GM19438 (cell line): Measurements from ENCODE around the gene TOGARAM2.

Experiments used
- ATAC-seq: cut with Tn5 transposase; IDR thresholded peaks from one replicate; pipeline ENCODE4 v1.9.1; 2021; ENCODE audit warnings: low read depth; ENCODE audit not compliant: unreplicated experiment

The TOGARAM2 gene

GRCh38 chr2:29016504-29016903 is 35.4 kb downstream of the TOGARAM2 start:
- no peak for ATAC-seq

GRCh38 chr2:29017716-29018435 is 36.8 kb downstream of the TOGARAM2 start:
- no peak for ATAC-seq

GRCh38 chr2:29021886-29022285 is 40.8 kb downstream of the TOGARAM2 start:
- no peak for ATAC-seq

GRCh38 chr2:29022679-29023078 is 41.6 kb downstream of the TOGARAM2 start:
- ATAC-seq: no peak

- no peak for ATAC-seq
These were observed 42.1 kb downstream of the TOGARAM2 start for GRCh38 chr2:29023188-29023587.

GRCh38 chr2:29024882-29025430 is 43.9 kb downstream of the TOGARAM2 start:
- ATAC-seq: no peak

GRCh38 chr2:29025711-29026110 is 44.6 kb downstream of the TOGARAM2 start:
- no peak for ATAC-seq

GRCh38 chr2:29031046-29031445 is 49.9 kb downstream of the TOGARAM2 start:
- ATAC-seq: no peak

- no peak for ATAC-seq
These were observed 51.1 kb downstream of the TOGARAM2 start for GRCh38 chr2:29032189-29032588.

GRCh38 chr2:29033172-29033571 is 52.1 kb downstream of the TOGARAM2 start:
- ATAC-seq: no peak

GRCh38 chr2:29033656-29034055 is 52.6 kb downstream of the TOGARAM2 start:
- no peak for ATAC-seq

GRCh38 chr2:29035016-29035745 is 54.1 kb downstream of the TOGARAM2 start:
- no peak for ATAC-seq

GRCh38 chr2:29039718-29040480 is 58.8 kb downstream of the TOGARAM2 start:
- ATAC-seq: no peak

GRCh38 chr2:29040552-29040951 is 59.5 kb downstream of the TOGARAM2 start:
- ATAC-seq: no peak

GRCh38 chr2:29041161-29041660 is 60.1 kb downstream of the TOGARAM2 start:
- no peak for ATAC-seq

- ATAC-seq: no peak
These were observed 61.5 kb downstream of the TOGARAM2 start for GRCh38 chr2:29042561-29043075.

GRCh38 chr2:29044459-29044858 is 63.4 kb downstream of the TOGARAM2 start:
- ATAC-seq: no peak

GRCh38 chr2:29046321-29046720 is 65.2 kb downstream of the TOGARAM2 start:
- no peak for ATAC-seq

GRCh38 chr2:29047083-29047845 is 66.2 kb downstream of the TOGARAM2 start:
- no peak for ATAC-seq

- no peak for ATAC-seq
These were observed 69.5 kb downstream of the TOGARAM2 start for GRCh38 chr2:29050591-29050990.
